Endothelial cell (in vitro differentiated cells): ENCODE data around the gene DNMBP. TPM values are rescaled to one million over a fixed set of nuclear protein-coding genes. Genes with fewer than 3 reads are reported as not detected.

Source experiments
- DNase-seq: peaks from one replicate; pipeline ENCODE4 v3.0.0; 2021; ENCODE audit warnings: low spot score
- H3K27ac Mint-ChIP-seq: one replicate; pipeline ENCODE4 v1.8.0; 2021; ENCODE audit warnings: mixed read lengths, inconsistent platforms; ENCODE audit not compliant: unreplicated experiment
- H3K27me3 Mint-ChIP-seq: one replicate; pipeline ENCODE4 v1.8.0; 2021; ENCODE audit warnings: mild to moderate bottlenecking, moderate library complexity, mixed read lengths, inconsistent platforms; ENCODE audit not compliant: unreplicated experiment
- H3K36me3 Mint-ChIP-seq: one replicate; pipeline ENCODE4 v1.8.0; 2021; ENCODE audit warnings: mild to moderate bottlenecking, low read depth, mixed read lengths, inconsistent platforms; ENCODE audit not compliant: unreplicated experiment
- H3K4me1 Mint-ChIP-seq: one replicate; pipeline ENCODE4 v1.8.0; 2021; ENCODE audit warnings: mild to moderate bottlenecking, mixed read lengths, inconsistent platforms; ENCODE audit not compliant: unreplicated experiment
- H3K4me3 Mint-ChIP-seq: one replicate; pipeline ENCODE4 v1.8.0; 2021; ENCODE audit warnings: mild to moderate bottlenecking, mixed read lengths, inconsistent platforms; ENCODE audit not compliant: unreplicated experiment
- H3K9me3 Mint-ChIP-seq: one replicate; pipeline ENCODE4 v1.8.0; 2021; ENCODE audit warnings: mixed read lengths, inconsistent platforms; ENCODE audit not compliant: unreplicated experiment
- CTCF ChIP-seq: fragments of 200-600 bp; sonication (generic); IDR thresholded peaks from one replicate; pipeline ENCODE4 v1.5.0; 2021; ENCODE audit warnings: antibody characterized with exemption; ENCODE audit not compliant: unreplicated experiment
- total RNA-seq: library from RNA; stranded (reverse); fragmentation: NEBNext Ultra II Directional; extraction: Animal tissue kit (Norgen Biotek cat#: 25700); gene quantifications from one replicate; pipeline ENCODE4 v1.2.1, GENCODE V29; 2021; ENCODE audit not compliant: unreplicated experiment

DNMBP gene
- total RNA-seq, 1 donor from 2014 or later, result 21.8 TPM

- no peak for TF ChIP-seq CTCF
- no peak for DNase-seq
Measured at GRCh38 chr10:99860466-99860865, 149.3 kb downstream of the DNMBP start.

GRCh38 chr10:99859585-99859984, 150.2 kb downstream of the DNMBP start:
- Mint-ChIP-seq H3K36me3 (no peaks in the 10 kb centered on the region), H3K9me3 (no peaks in the 10 kb centered on the region), H3K27ac (no peak overlapping the region), H3K27me3 (no peaks in the 10 kb centered on the region), H3K4me1 (no peaks in the 10 kb centered on the region), H3K4me3 (no peak overlapping the region)
- DNase-seq, result peak; percentile 41
- no peak for TF ChIP-seq CTCF

More at GRCh38 chr10:99860466-99860865, 149.3 kb downstream of the DNMBP start:
- Mint-ChIP-seq H3K4me1 (no peaks in the 10 kb centered on the region), H3K27ac (no peak overlapping the region), H3K36me3 (no peaks in the 10 kb centered on the region), H3K27me3 (no peaks in the 10 kb centered on the region), H3K4me3 (no peak overlapping the region), H3K9me3 (no peaks in the 10 kb centered on the region)

- DNase-seq, result no peak
- no peak for TF ChIP-seq CTCF
- no peak overlapping the region for H3K27ac Mint-ChIP-seq
- no peaks in the 10 kb centered on the region for H3K27me3 Mint-ChIP-seq
- H3K4me1 Mint-ChIP-seq, result no peaks in the 10 kb centered on the region
- H3K36me3 Mint-ChIP-seq, result no peaks in the 10 kb centered on the region
- H3K9me3 Mint-ChIP-seq, result no peaks in the 10 kb centered on the region
- no peak overlapping the region for H3K4me3 Mint-ChIP-seq
Measured at GRCh38 chr10:99858849-99859248, 150.9 kb downstream of the DNMBP start.

- no peaks in the 10 kb centered on the region for H3K27me3 Mint-ChIP-seq
- H3K36me3 Mint-ChIP-seq, result no peaks in the 10 kb centered on the region
- H3K27ac Mint-ChIP-seq, result no peak overlapping the region
- no peaks in the 10 kb centered on the region for H3K4me1 Mint-ChIP-seq
- no peak overlapping the region for H3K4me3 Mint-ChIP-seq
- H3K9me3 Mint-ChIP-seq, result no peaks in the 10 kb centered on the region
- DNase-seq, result no peak
- no peak for TF ChIP-seq CTCF
Measured at GRCh38 chr10:99855479-99856071, 154.2 kb downstream of the DNMBP start.

- DNase-seq, result peak; percentile 31
- no peak overlapping the region for H3K4me3 Mint-ChIP-seq
- H3K36me3 Mint-ChIP-seq, result no peaks in the 10 kb centered on the region
- H3K27ac Mint-ChIP-seq, result no peak overlapping the region
- no peaks in the 10 kb centered on the region for H3K9me3 Mint-ChIP-seq
- no peak for TF ChIP-seq CTCF
- H3K4me1 Mint-ChIP-seq, result peaks cover 4% of the 10 kb centered on the region
- no peaks in the 10 kb centered on the region for H3K27me3 Mint-ChIP-seq
Measured at GRCh38 chr10:99854860-99855259, 154.9 kb downstream of the DNMBP start.
